ENCODE results near the gene CYP3A7. TPM values are rescaled to one million over a fixed set of nuclear protein-coding genes. Genes with fewer than 3 reads are reported as not detected.
A peak's percentile ranks its signal among the peaks of the same experiment; 100 is the strongest.

Gene CYP3A7
- total and polyA plus RNA-seq, 9 of the 15 experiments (the other 6 are each of a cell fraction or from before 2014, with no cell fraction given) = 0.20 TPM; not detected in 8

DNA sequence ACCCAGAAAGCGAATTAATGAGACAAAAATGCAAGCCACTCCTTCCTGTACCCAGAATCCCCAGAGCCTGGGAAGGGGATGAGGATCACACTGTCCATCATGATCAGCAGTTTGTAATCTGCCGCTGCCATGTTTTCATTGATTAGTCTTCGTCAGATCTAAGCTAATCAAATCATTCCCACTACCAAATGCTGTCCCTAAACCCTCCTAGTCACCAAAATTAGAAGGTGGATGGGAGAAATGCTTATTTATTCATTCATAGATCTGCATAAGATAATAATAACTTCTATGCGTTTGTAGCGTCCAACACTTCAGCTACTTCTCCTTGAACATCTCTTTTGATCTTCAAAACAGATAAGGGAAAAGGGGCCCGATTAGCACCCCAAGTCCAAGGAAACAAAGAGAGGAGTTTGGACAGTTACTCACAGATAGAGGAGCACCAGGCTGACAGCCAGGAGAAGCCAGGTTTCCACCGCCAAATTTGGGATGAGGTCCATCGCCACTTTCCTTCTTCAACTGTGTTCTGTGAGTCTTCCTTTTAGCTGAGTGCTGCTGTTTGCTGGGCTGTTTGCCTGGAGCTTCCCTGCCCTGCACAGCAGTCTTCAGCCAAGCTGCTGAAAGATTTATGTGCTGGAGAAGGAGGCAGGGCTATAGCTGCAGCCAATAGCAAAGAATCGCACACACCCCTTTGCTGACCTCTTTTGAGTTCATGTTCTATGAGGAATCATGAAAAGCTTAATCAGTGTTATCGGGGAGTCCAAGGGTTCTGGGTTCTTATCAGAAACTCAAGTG, 55.4 kb downstream of the CYP3A7 start, which contains the start of gene CYP3A5 (continued):
- peak; percentile 87 for TF ChIP-seq GTF2A2 (tag; IDR thresholded peaks at IDR 0.05)
- TF ChIP-seq CBX1 (IDR thresholded peaks at IDR 0.05; ENCODE audit: low read depth) = peak; percentile 59; the same call in 1 of the 2 replicates
- no peak for TF ChIP-seq ZBTB17 (CRISPR knock-in tag; IDR thresholded peaks at IDR 0.05)
- TF ChIP-seq PTTG1 (tag; IDR thresholded peaks at IDR 0.05; ENCODE audit: low read depth) = 0 out of 2 replicates have a peak, but pooled peaks have one; percentile 34
- no peak for TF ChIP-seq PHF20 (IDR thresholded peaks at IDR 0.05; ENCODE audit: partially characterized antibody)
- TF ChIP-seq GATA2 (CRISPR knock-in tag; IDR thresholded peaks at IDR 0.05) = peak; percentile 69; the same call in 1 of the 2 replicates
- TF ChIP-seq POLR2H (tag; IDR thresholded peaks at IDR 0.05; ENCODE audit: low read depth) = peak; percentile 49
- peak; percentile 87 for TF ChIP-seq TBP (optimal IDR thresholded peaks at IDR 0.05; ENCODE audit: low read depth, low read length)
- peak; percentile 11 for TF ChIP-seq HCFC1 (IDR thresholded peaks at IDR 0.05; ENCODE audit: low read depth, low read length)
- 0 out of 2 replicates have a peak, but pooled peaks have one; percentile 11 for TF ChIP-seq HDGF (IDR thresholded peaks at IDR 0.05)
- no peak for TF ChIP-seq EGR1 (conservative IDR thresholded peaks at IDR 0.05)
- TF ChIP-seq RCOR1 (IDR thresholded peaks at IDR 0.05; ENCODE audit: borderline replicate concordance in 1 of 2, low read depth in 2 of 2, low read length in 2 of 2) = peak; percentile 13 to 85; a peak in 3 of 4 replicates
- TF ChIP-seq NFIC (IDR thresholded peaks at IDR 0.05) = peak; percentile 52; the same call in 1 of the 2 replicates
- 0 out of 2 replicates have a peak, but pooled peaks have one; percentile 38 for TF ChIP-seq ZNF551 (CRISPR knock-in tag; IDR thresholded peaks at IDR 0.05)
- peak; percentile 10; the same call in 1 of the 2 replicates for TF ChIP-seq ATF7 (IDR thresholded peaks at IDR 0.05)
- TF ChIP-seq MAZ (CRISPR knock-in tag; conservative IDR thresholded peaks at IDR 0.05 in 1 of 2, IDR thresholded peaks at IDR 0.05 in 1 of 2) = peak in 1 of 2 experiments; percentile 56; a peak in 1 of 4 replicates
- TF ChIP-seq SOX6 (IDR thresholded peaks at IDR 0.05) = peak; percentile 65
- TF ChIP-seq POLR2B (IDR thresholded peaks at IDR 0.05; ENCODE audit: low read depth, partially characterized antibody) = peak; percentile 52
- peak in 1 of 2 experiments; percentile 54; a peak in 1 of 4 replicates for TF ChIP-seq NONO (IDR thresholded peaks at IDR 0.05; ENCODE audit: low read depth in 2 of 2, low read length in 1 of 2)
- no peak for TF ChIP-seq THRA (IDR thresholded peaks at IDR 0.05)
- TF ChIP-seq, protein P1, sequence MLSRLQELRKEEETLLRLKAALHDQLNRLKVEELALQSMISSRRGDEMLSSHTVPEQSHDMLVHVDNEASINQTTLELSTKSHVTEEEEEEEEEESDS (CRISPR knock-in tag; IDR thresholded peaks at IDR 0.05) = peak; percentile 64
- TF ChIP-seq ATF1 (CRISPR knock-in tag; IDR thresholded peaks at IDR 0.05) = no peak
- 0 out of 2 replicates have a peak, but pooled peaks have one; percentile 2 for TF ChIP-seq ATF1 (tag; IDR thresholded peaks at IDR 0.05)
- TF ChIP-seq RNF2 (IDR thresholded peaks at IDR 0.05) = peak; percentile 68
- TF ChIP-seq ZNF263 (CRISPR knock-in tag; IDR thresholded peaks at IDR 0.05; ENCODE audit: borderline replicate concordance) = peak; percentile 68; the same call in 1 of the 2 replicates
- no peak for TF ChIP-seq RFX7 (CRISPR knock-in tag; IDR thresholded peaks at IDR 0.05)
- TF ChIP-seq BRCA1 (IDR thresholded peaks at IDR 0.05) = no peak
- TF ChIP-seq BRCA1 (CRISPR knock-in tag; IDR thresholded peaks at IDR 0.05) = no peak
- peak; percentile 46 to 53; a peak in 2 of 4 replicates for TF ChIP-seq NRF1 (conservative IDR thresholded peaks at IDR 0.05 in 1 of 2, IDR thresholded peaks at IDR 0.05 in 1 of 2)
- 0 out of 2 replicates have a peak, but pooled peaks have one; percentile 28 for TF ChIP-seq CXXC5 (CRISPR knock-in tag; IDR thresholded peaks at IDR 0.05)
- TF ChIP-seq MBD2 (IDR thresholded peaks at IDR 0.05; ENCODE audit: borderline replicate concordance, low read depth) = 0 out of 2 replicates have a peak, but pooled peaks have one; percentile 25
- peak; percentile 68 for TF ChIP-seq ARID1B (IDR thresholded peaks at IDR 0.05)
